Left colon (tissue), 2 donors: Measurements from ENCODE around the gene GALC. TPM values are rescaled to one million over a fixed set of nuclear protein-coding genes. Genes with fewer than 3 reads are reported as not detected.

Experiments
- ATAC-seq: fragments of 200-7000 bp; cut with Tn5 transposase; one replicate; pipeline ENCODE4 v1.9.1; 2020; ENCODE audit warnings: mild to moderate bottlenecking, moderate library complexity
- DNase-seq, 2 donors: peaks; one replicate each; pipeline ENCODE4 v3.0.0-alpha.2; 2020
- intact Hi-C, 2 donors: fragments of 100-400 bp; cut with DNase I in 1 of 2; cut with micrococcal nuclease in 1 of 2; formaldehyde crosslinking; loops; one replicate each; pipeline versions ENCODE4 v1.11.2 to v1.14.0; 2022; cut with DNase I, micrococcal nuclease
- total RNA-seq, 2 donors: library from RNA; stranded (reverse); fragmentation: NEBNext Ultra II Directional; extraction: Animal tissue kit (Norgen Biotek cat#: 25700); gene quantifications; one replicate each; pipeline ENCODE4 v1.2.1, GENCODE V29; 2021
- donor health status: DM: no; HTN: no; CAD: no.
- donor health status: DM: yes; HTN: yes; CAD: no.

The GALC gene
- total RNA-seq, 2 donors from 2014 or later = 22.9 to 23.6 TPM

GRCh38 chr14:87901236-87901635 is 91.7 kb downstream of the GALC start:
- DNase-seq (no peak), ATAC-seq (no peak)
- intact Hi-C loops = no loop called here

DNA sequence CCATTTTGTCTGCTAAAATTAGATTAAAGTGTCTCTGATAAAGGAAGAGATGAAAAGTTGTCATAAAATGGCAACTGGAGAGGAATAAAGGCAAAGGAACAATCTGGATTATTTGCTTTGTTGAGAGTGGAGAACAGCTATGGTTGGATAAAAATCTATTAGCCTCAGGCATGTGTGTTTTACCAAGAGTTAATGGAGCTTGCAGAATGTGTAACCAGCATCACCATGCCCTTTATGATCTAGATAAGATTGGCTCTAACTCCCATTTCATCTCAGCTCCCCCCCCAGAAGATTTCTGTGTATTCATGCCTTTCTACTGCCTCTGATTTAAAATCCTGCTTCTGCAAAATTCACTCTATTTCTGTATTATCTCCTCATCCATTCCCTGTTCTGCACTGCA is 93.8 kb downstream of the GALC start:
- ATAC-seq (no peak), DNase-seq (no peak)
- intact Hi-C loops = no loop called here

GRCh38 chr14:87898301-87898700 is 94.7 kb downstream of the GALC start:
- intact Hi-C loops = no loop called here
- no peak for DNase-seq
- no peak for ATAC-seq

- intact Hi-C loops = no loop called here
- DNase-seq = no peak
These were observed 96.3 kb downstream of the GALC start for GRCh38 chr14:87896393-87897380.

GRCh38 chr14:87894920-87895319 is 98.1 kb downstream of the GALC start:
- intact Hi-C loops = no loop called here
- ATAC-seq (no peak), DNase-seq (no peak)

More at GRCh38 chr14:87896393-87897380, 96.3 kb downstream of the GALC start:
- no peak for ATAC-seq

DNA sequence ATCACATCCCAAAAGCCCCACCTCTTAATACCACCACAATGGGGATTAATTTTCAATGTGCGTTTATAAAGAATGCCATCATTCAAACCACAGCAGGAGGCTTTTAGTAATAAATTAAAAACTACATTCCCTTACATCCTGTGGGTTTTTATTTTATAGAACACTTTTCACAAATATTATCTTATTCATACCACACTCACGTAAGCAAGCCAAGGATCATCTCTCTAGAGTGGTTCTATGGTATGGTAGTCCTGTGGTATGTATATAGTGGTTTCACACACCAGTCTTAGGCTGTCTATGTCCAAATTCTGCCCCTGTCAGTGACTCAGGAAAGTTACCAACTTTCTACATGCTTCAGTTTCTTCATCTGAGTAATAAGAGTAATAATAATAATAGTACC is 100.2 kb downstream of the GALC start:
- ATAC-seq = no peak
- intact Hi-C loops = no loop called here
- DNase-seq = no peak

DNA sequence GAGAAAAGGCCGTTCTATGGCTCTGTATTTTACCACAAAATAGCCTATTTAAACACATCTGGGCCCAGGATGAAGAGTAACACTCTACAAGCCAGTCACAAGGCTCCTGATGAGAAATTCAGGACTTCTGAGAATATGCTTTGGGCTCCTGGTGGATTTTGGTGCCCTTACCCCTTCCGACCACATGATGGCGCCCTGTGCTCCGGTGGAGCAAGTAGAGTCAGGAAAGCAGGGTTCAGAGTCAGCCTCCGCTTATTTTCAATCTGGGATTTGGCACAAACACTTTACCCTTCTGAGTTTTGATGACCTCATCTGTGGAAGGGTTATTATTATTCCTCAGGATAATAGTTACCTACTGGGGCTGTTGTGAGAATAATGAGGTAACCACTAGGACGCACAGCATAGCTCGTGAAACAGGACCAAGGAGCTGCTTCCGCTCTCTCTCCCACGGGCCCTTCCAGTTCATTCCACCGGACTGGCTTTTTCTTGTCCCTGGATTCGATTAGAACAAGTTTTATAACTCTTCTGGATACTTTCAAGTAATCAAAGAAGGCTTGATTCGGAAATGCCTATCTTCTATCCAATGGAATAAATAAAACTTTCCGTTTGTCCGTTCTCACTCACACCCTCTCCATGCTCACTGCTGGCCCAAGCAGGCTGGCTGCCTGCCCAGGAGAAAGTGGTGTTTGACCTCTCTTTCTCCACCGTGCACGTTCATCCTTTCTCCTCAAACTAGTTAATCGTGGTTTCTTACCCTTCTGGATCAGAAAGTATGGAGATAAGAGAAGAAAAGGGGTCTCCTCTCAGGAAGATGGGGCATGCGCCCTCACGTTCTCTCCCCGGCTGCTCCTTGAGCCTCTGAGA is 104.6 kb downstream of the GALC start:
- DNase-seq = no peak
- ATAC-seq = no peak
- intact Hi-C loops = no loop called here

DNA sequence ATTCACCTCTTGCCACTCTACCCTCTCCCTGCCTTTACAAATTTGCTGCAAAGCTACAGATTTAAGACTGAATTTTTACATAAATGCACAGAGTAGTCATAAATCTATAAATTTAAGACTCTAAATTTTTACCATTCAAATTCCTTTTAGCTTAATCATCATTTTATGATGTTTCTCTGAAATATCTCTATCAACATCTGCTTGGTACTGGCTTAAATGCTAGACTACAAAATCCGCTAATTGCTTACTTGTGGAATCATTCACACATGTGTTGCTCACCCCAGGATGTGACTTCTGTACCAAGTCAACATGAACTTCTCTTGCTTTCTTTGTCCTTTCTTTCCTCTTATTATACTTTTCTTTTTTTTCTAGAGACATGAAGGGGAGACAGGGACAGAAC is 109.2 kb downstream of the GALC start:
- DNase-seq (no peak), ATAC-seq (no peak)
- intact Hi-C loops = no loop called here

Other genes starting within 250 kb of the GALC start
- gene GPR65, start 12.0 kb upstream of the GALC start, total RNA-seq = 1 to 10 TPM in 1 of 2 donors, under 1 TPM in 1; 0.18 to 1.5 TPM